Measurements from ENCODE around the gene SPARC. TPM values are rescaled to one million over a fixed set of nuclear protein-coding genes. Genes with fewer than 3 reads are reported as not detected.

Gene SPARC
- total RNA-seq, 1 experiment from 2014 or later: 320 TPM

- no peak overlapping the region for H2AFZ ChIP-seq (ENCODE audit: low read length)
- H3K27ac ChIP-seq (ENCODE audit: insufficient read length, low read depth, low read length): no peak overlapping the region
These were observed 22.5 kb upstream of the SPARC start for GRCh38 chr5:151709109-151709735.

More at GRCh38 chr5:151709109-151709735, 22.5 kb upstream of the SPARC start:
- H3K9ac ChIP-seq (ENCODE audit: extremely low read depth, insufficient read length, low read length): no peak overlapping the region
- H3K79me2 ChIP-seq (ENCODE audit: insufficient read depth, low read length): no peaks in the 10 kb centered on the region
- no peaks in the 10 kb centered on the region for H4K20me1 ChIP-seq (ENCODE audit: control insufficient read depth, insufficient read depth, insufficient read length)
- no peak overlapping the region for H4K91ac ChIP-seq (ENCODE audit: insufficient read length, low read depth, low read length)
- H3T11ph ChIP-seq (ENCODE audit: low read length): no peak overlapping the region
- TF ChIP-seq CTCF (conservative IDR thresholded peaks at IDR 0.05): no peak
- no peaks in the 10 kb centered on the region for H3K79me1 ChIP-seq (ENCODE audit: insufficient read depth, low read depth, low read length, poor library complexity, severe bottlenecking)
- H2AK5ac ChIP-seq (ENCODE audit: insufficient read length, low read length): no peak overlapping the region
- H4K8ac ChIP-seq (replicated peaks; ENCODE audit: insufficient read length, low read depth, low read length): no peak overlapping the region
- no peaks in the 10 kb centered on the region for H3K23me2 ChIP-seq (ENCODE audit: insufficient read length, low read depth, low read length, poor library complexity, severe bottlenecking)
- H3K23ac ChIP-seq (ENCODE audit: insufficient read length, low read depth, low read length): no peak overlapping the region
- no peak overlapping the region for H2BK120ac ChIP-seq (ENCODE audit: low read depth, low read length, poor library complexity, severe bottlenecking)
- no peaks in the 10 kb centered on the region for H3K27me3 ChIP-seq (ENCODE audit: insufficient read depth, low read length)
- H3K9me3 ChIP-seq (ENCODE audit: control insufficient read depth, low read depth, low read length): no peaks in the 10 kb centered on the region
- no peak overlapping the region for H3K18ac ChIP-seq (ENCODE audit: insufficient read length, low read depth, low read length)
- no peak for DNase-seq
- Mint-ChIP-seq H3K9me3 (peaks cover 0 to 2% of the 10 kb centered on the region in 2 experiments; a peak in 3 of 5 replicates), H3K36me3 (ENCODE audit: insufficient read depth in 1 of 3, low read depth in 3 of 3) (no peaks in the 10 kb centered on the region; a peak in 1 of 7 replicates), H3K4me3 (no peak overlapping the region), H3K27ac (no peak overlapping the region), H3K4me1 (peaks cover 3 to 6% of the 10 kb centered on the region in 2 experiments; a peak in 1 of 4 replicates), H3K27me3 (ENCODE audit: low read depth) (no peaks in the 10 kb centered on the region; the same call in 1 of the 2 replicates)
- no peak overlapping the region for H2BK20ac ChIP-seq (ENCODE audit: low read depth, low read length, poor library complexity, severe bottlenecking)
- H3K14ac ChIP-seq (ENCODE audit: insufficient read depth, low read length): no peak overlapping the region
- no peak overlapping the region for H3K56ac ChIP-seq (ENCODE audit: insufficient read length, low read depth, low read length)
- WGBS (ENCODE audit: extremely low coverage, insufficient read length, low lambda C conversion rate): no CpG with 5 or more reads among the region's 13 CpGs
- no peaks in the 10 kb centered on the region for H3K4me1 ChIP-seq (ENCODE audit: insufficient read depth, low read length)
- no peak overlapping the region for H2BK15ac ChIP-seq (ENCODE audit: low read depth, low read length)
- no peak overlapping the region for H2BK5ac ChIP-seq (ENCODE audit: insufficient read length, low read length)
- no peak overlapping the region for H2BK12ac ChIP-seq (ENCODE audit: insufficient read length, low read depth, low read length)
- no peak overlapping the region for H3K4me2 ChIP-seq (ENCODE audit: insufficient read depth, insufficient read length, low read length)
- H3K4ac ChIP-seq (ENCODE audit: low read depth, low read length): no peak overlapping the region
- no peak overlapping the region for H4K5ac ChIP-seq (ENCODE audit: insufficient read length, low read depth, low read length)

Measured in H9 (cell line).